NCI-H446 treated with DMSO at 0.1 percent for 48 hours (cell line): ENCODE results near the gene SMIM13.

Experiments
- DNase-seq: peaks from one replicate; lab custom pipeline; 2025; lab: John Stamatoyannopoulos, UW

Gene SMIM13

DNA sequence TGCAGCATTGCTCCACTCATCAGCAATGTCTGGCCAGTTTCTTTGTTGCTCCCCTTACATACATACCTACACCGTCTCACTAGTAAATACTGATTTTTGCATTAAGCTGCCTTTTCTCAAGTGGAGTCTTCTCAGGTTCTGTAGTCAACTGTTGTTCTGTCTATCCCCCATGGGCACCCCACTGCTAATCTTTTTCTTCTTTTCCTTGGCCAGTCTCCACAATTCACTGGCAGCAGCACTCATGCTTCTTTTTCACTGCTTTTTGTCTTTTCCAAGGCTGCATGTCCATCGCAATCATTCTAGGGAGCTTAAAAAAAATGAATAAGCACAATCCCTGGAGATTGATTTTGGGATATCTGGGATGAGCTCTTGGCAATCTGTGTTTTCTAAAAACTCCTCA is 28.2 kb downstream of the SMIM13 start:
- DNase-seq: no peak

DNA sequence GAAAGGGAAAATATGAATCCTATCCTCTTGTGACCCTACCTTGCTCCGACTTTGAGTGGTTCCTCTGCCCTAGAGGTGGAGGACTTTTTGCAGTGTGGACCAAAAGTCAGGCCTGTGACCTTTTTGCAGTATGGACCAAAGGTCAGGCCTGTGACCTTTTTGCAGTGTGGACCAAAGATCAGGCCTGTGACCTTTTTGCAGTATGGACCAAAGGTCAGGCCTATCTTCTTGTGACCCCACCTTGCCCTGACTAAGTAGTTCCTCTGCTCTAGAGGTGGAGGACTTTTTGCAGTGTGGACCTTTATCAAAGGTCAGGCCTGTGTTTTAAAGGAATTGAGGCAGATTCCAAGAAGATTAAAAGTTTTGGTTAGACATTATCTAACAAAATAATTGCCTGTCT is 28.7 kb downstream of the SMIM13 start:
- DNase-seq: no peak

DNA sequence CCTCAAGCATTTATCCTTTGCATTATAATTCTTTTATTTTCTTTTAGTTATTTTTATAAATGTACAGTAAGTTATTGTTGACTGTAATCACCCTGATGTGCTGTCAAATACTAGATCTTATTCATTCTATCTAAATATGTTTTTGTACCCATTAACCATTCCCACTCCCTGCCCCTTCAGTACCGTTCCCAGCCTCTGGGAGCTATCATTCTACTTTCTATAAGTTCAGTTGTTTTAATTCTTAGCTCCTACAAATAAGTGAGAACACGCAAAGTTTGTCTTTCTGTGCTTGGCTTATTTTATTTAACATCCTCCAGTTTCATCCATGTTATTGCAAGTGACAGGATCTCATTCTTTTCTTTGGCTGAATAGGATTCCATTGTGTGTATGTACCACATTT is 30.3 kb downstream of the SMIM13 start:
- DNase-seq: no peak

DNA sequence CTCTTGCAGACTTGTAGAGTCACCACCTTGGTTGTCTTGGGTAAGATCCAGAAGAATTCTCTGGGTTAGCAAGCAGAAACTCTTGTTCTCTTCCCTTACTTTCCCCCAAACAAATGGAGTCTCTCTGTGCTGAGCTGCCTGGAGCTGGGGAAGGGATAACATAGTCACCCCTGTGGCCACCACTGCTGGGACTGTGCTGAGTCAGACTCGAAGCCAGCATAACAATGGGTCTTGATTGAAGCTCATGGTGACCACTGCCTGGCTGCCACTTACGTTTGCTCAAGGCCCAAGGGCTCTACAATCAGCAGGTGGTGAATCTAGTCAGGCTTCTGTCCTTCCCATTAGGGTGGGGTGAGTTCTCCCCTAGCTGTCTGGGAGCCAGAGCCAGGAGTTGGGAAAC is 33.2 kb downstream of the SMIM13 start:
- DNase-seq: no peak

DNA sequence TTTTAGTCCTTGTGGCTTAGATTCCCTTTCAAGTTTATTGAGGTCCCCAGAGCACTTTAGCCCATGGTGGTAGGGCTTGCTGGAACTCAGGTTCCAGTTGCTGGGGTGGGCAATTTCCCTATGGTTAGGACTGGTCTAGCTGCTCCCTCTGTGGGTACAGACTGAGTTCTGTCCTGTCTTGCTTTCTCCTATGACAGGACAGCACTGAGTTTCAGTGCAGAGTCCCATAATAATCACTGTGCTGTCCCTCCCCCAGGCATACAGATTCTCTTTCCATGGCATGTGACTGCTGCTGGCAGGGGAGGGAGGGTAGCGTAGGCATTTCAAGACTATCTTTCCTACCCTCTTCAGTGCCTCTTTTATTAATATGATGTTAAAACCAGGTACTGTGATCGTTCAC is 35.0 kb downstream of the SMIM13 start:
- DNase-seq: no peak

DNA sequence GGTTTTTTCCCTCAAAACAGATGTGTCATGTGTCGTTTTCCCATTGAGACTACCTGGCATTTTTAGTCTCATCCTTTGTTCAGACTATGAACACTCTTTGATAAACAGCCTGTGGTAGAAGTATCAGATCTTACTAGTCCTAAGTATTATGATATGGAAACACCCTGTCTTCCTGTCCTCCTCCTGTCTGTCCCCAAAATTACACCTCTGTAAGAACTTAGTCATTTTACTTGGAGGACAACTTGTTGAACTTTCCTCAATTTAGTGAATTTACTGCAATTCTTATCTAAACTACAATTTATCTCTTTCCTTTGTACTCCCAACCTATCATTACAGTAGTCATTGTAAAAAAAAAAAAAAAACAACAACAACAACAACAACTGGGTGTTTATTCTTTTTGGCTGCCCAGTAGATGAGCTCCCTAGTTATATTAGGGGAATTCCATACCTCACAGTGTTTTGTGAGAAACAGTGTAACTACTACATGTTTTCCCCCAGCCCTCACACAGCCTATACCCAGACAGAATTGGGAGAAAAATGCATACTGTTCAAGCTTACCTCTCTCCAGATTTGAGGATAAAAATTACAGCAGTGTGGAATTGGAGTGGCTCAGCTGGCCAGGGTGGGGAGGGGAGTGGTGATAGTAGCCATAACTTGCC is 36.4 kb downstream of the SMIM13 start:
- no peak for DNase-seq

DNA sequence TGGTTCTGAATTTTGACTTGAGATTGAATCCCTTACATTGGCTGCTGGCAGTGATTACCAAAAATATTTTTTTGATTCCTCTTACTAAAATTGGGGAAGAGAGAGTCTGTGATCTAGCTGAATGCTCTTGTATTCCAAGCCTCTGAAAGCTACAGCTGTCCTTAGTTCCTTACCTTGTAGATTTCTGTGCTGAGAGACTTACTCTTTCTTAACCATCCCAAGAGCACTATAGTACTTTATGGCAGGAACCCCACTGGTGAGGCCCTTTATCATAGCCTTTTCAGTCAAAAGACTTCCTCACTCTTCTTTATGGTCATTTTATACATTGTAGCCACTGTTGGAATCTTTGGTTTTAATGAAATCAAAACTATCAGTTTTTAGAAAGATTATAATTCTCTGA is 37.0 kb downstream of the SMIM13 start:
- no peak for DNase-seq

DNA sequence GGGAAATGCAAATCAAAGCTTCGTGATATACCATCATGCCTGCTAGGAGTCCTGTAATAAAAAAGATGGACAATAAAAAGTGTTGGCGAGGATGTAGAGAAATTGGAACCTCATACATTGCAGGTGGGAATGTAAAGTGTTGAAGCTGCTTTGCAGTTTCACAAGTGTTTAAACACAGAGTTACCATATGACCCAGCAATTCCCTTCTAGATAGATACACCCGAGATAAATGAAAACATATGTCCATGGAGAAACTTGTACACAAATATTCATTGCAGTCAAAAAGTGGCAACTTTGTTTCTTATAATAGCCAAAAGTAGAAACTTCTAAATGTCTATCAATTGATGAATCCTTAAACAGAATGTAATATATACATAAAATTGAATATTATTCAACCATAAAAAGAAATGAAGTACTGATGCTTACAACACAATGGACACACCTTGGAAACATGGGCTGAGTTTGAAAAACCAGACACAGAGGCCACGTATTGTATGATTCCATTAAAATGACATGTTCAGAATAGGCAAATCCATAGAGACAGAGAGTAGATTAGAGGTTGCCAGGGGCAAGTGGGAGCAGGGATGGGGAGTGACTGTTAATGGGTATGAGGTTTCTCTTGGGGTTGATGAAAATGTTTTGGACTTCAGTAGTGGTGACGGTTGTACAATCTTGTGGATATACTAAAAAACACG is 38.7 kb downstream of the SMIM13 start:
- DNase-seq: no peak

DNA sequence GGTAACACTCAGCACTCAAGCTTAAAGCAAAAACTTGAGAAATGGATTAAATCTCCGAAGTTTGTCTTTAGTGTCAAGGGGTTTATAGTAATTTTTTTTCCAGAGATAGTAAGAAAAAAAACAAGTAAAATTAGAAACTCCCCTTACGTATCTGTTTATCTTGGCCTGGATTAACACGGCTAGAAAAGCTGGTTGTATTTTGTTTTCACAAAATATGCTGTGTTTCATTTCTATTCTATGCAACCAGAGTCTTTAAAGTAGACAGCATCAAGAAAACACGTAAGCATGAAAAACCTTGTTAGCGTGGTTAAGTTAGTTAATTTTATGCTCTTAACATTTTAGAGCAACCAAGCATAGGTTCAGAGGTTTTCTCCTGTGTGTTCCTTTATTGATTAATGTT is 39.6 kb downstream of the SMIM13 start:
- no peak for DNase-seq

DNA sequence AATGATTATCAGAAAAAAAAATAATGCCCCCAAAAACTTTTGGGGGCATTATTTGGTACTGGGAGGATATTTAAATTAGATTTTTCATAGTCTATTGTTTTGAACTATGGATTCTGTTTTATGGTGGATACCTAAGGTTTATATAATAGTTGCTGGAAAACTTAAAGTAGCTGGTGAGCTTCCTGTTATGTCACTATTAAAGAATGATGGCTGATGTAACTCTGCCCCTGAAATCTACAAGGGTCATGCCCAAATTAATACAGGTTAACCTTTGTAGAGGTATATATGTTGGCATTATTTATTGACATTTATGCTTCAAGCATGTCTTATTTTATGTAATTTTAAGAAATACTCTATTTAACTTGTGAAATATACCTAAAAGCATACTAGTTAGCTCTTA is 43.2 kb downstream of the SMIM13 start:
- no peak for DNase-seq

DNA sequence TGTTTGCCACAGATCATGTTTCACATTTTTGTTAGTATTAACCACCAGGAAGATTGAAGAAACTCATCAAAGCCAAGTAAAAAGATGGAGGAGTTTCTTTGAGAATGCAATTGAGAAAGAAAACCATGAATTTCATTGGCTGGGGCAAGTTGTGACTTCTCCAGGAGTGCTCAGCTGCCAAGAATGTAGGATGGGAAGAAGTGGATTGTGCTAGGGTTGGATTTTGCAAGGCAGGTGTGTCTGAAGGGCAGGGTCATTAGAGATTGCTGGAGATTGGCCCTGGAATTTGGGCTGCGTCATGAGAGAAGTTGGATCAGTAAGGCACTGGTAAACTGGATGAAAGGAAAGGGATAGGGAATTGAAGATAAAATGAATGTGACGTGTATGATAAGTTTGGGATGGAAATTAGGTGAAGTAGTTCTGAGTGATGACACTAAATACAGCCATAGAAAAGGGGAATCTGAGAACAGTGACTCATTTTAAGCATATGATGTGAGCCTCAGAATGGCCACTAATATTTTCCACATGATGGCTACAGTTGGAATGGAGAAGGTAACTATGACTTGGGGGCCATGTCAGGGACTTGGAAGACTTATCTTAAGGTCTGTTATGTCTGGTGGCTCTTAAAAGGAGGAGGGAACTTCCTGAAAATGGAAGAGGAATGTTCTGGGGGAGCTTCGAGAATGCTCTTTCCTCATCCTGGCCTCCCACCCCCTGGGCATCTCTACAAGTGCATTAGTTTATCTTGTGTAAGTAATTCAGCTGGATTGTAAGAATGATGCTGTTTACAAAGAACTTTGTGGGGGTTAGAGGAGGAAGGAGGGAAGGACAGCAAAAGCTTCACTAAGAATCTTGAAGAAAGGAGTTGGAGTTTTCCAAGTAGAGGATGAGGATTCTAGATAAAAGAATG is 45.7 kb downstream of the SMIM13 start:
- no peak for DNase-seq

DNA sequence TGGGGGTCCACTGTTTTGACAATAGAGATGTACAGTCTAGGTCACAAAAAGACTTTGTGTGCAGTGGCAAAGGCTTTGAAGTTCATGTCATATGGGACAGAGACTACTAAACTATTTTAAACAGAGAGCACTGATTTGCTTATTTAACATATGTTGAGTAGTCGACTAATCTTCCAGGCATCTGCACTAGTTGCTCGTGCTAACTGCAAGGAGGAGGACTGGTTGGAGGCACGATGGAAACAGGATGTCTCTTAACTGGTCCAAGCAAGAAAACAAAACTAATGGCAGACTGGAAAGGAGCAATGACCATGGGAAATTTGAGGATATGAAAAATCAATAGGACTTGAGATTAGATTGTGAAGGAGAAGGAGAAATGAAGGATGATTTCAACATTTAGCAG is 46.4 kb downstream of the SMIM13 start:
- DNase-seq: no peak

DNA sequence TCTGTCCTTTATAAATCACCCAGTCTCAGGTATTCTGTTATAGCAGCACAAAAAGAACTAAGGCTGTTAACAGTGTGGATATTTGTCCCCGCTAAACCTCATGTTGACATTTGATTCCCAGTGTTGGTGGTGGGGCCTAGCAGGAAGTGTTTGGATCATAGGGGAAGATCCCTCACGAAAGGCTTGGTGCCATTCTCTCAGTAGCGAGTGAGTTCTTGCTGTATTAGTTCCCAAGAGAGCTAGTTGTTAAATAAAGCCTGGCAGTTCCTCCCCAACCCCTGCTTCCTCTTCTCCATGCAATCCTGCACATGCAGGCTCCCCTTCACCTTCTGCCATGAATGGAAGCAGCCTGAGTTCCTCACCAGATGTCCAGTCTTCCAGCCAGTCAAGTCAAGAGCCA is 47.7 kb downstream of the SMIM13 start:
- no peak for DNase-seq

DNA sequence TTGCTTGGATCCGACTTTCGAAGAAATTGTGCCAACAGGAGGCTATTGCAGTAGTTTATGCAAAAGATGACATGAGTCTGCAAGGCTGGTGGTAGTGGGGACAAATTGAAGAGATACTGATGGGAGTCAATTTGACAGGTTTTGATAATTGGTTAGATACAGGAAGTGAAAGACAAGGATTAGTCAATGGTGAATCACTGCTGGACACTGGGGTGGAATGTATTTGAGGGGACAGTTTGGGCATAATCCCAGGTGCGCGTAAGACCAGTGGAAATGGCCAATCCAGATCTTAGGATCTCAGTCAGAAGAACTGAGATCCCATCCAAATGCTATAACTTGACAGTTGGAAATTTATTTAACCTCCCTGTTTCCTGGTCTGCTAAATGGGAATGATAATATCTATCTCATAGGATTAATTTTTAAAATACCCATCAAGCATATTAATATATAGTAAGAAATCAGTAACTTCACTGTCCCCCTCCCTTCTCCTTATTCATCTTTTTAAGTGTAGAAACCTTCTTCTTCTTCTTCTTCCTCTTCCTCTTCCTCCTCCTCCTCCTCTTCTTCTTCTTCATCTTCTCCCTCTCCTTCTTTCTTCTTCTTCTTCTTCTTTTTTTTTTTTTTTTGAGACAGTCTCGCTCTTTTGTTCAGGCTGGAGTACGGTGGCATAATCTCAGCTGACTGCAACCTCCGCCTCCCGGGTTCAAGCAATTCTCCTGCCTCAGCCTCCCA is 48.8 kb downstream of the SMIM13 start:
- DNase-seq: no peak

DNA sequence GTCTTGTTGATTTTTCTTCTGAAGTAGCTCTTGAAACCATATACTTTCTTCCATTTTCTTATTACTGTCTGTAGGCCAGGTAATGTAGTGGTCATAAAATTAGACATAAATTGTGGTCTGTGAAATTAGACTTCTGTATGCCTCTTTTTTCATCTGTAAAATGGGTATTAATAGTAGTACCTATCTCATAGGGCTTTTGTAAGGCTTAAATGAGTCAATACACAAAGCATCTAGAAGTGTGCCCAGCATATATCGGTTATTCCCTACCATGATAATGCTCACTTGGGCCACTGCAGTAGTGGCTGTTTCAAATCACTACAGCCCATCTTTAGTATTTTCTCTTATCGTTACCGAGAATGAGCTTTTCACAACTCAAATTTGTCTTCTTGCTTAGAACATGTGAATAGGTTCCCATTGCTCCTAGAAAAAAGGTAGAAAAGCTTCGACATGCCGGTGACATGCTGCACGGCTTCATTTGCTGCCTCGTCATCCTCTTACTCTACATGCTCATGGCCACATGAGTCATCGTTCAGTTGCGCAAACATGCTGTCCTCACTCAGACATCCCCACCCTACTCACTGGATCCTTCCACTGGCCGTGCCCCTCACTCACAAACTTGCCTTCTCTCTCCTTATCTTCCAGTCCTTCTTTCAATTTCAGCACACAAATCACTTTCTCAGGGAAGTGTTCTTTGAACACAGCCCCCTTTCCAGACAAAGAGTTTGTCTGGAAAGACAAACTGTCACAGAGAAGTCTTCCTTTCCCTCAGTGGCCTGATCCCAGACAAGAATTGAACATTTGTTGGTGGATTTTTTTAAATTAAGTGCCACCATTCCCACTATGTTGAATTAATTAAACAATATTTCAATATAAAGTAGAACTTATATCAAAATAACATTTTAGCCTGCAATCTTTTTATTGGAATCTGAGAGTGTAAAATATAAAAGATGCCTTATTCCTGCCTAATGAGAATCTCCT is 50.0 kb downstream of the SMIM13 start:
- no peak for DNase-seq

DNA sequence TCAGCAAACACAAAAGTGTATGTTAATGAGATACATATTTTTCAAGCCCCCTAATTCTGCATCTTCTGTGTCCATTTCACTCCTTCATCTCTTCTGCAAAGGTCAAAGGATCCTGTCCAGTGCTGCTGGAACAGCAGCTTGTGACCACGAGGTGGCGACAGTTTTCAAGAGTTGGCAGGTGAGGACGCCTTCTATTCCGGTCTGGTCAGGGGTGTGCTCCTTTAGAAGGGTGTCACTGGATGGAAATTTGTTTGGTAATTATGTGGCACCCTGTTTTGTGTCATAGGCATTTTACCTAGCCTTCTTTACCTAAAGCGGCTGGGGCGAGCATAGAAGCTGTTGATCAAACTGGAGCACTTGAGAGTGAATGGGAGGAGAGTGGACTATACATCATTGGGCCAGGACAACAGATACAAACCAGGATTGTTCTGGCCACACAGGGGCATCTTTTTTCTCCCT is 50.8 kb downstream of the SMIM13 start:
- DNase-seq: no peak

DNA sequence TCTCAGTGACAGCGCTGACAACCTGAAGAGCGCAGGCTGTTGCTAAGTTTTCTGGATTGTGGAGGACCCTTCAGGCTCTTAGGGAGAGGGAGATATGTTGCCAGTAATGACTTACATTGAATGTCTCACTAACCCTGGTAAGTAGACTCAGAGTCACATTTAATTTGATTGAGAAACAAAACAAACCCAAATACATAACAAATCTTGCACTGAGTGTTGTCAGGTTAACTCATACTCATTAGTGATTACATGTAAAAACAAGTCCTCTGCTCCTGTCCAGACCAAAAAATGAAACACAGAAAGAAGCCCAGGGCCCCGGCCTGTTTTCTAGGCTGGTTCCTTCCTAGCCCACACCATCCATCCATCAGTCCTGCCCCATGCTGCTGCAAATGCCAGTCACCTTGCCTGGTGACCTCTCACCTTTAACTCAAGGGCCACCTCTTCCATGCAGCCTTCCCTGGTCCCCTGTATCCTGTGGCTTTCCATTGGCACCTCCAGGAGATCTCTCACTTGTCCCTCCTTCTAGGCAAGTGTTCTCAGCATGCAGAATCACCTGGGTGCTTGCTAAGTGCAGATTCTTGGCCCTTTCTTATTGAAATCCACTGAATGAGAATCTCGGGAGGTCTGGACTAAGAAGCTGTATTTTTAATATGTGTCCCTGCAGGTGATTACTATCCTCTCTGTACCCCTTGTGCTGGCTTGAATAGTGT is 52.6 kb downstream of the SMIM13 start:
- no peak for DNase-seq

DNA sequence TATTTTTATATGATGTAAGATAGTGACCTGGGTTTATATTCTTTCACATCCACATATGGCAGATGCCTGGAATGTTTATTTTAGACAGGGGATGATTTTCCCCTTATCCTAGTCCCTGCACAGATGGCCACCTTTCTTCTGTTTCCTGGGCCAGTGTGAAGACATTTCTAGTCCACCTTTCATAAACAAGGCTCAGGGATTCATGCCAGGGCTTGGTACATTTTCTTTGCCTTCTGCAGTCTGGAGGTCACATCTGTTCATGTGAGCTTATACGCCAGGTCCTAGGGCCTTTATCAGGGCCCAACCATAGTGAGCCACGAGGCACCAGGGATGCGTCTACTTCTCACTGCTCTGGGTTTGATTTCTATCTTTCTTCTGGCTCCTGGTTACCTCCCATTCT is 55.9 kb downstream of the SMIM13 start:
- DNase-seq: no peak

DNA sequence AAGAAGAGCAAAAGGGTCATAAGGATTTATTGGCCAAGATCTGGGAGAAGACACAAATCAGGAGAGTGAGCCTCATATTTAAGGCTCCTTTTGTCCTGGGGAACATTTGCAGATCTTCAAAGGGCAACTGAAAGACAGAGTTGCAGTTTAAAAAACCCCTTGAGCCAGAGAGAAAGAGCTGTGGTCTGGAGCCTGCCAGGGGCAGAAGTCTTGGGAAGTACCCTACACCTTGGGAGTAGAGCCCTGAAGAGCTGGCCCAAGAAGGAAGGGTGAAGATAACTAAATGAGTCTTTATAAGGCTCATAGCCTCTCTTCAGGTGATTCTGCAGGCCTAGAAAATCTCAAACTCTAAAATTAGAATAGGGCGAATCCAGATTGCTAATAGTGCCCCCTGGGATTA is 57.9 kb downstream of the SMIM13 start:
- no peak for DNase-seq

DNA sequence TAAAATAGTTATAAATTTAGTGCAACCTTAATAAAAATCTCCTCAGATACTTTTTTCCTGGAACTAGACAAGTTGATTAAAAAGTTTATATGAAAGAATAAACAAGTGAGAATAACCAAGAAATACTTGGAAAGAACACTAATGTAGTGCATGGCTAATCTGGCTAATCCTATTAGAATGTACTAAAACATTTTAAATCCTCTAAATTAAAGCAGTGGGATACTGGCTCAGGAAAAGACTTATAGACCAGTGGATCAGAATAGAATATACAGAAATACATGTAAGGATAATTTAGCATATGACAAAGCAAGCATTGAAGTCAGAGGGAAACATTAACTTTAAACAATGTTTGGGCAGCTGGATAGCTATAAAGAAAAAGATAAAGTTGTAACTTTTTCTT is 58.9 kb downstream of the SMIM13 start:
- no peak for DNase-seq
